T-helper 17 cell (primary cell): ENCODE data around the gene AK4. TPM values are rescaled to one million over a fixed set of nuclear protein-coding genes. Genes with fewer than 3 reads are reported as not detected.

ENCODE experiments used
- ATAC-seq: fragments of 150-1000 bp; cut with Tn5 transposase; 2 replicates; pipeline ENCODE4 v1.10.0; 2021; ENCODE audit warnings: mild to moderate bottlenecking, moderate library complexity
- DNase-seq, 3 donors: peaks; one replicate each; pipeline versions ENCODE4 v3.0.0 to v3.0.0-alpha.2; 2020 to 2021
- H3K9me3 ChIP-seq: one replicate; pipeline ENCODE4 v1.7.0; 2013; ENCODE audit warnings: low read length, mild to moderate bottlenecking; ENCODE audit not compliant: control insufficient read depth, poor library complexity, severe bottlenecking
- H3K27ac Mint-ChIP-seq: one replicate; pipeline ENCODE4 v1.8.0; 2022; ENCODE audit warnings: mild to moderate bottlenecking, moderate library complexity, mixed read lengths
- H3K27me3 Mint-ChIP-seq: one replicate; pipeline ENCODE4 v1.8.0; 2022; ENCODE audit warnings: mixed read lengths
- H3K36me3 Mint-ChIP-seq: one replicate; pipeline ENCODE4 v1.8.0; 2022; ENCODE audit warnings: low read depth, mixed read lengths
- H3K4me1 Mint-ChIP-seq: one replicate; pipeline ENCODE4 v1.8.0; 2022; ENCODE audit warnings: mild to moderate bottlenecking, mixed read lengths
- H3K4me3 Mint-ChIP-seq: one replicate; pipeline ENCODE4 v1.8.0; 2022; ENCODE audit warnings: mild to moderate bottlenecking, moderate library complexity, mixed read lengths
- total RNA-seq, 4 donors: library from RNA in 2 of 4; stranded (reverse) in 2 of 4; gene quantifications; one replicate each; pipeline ENCODE4 v1.2.3 and lab custom pipeline; 2022 to 2026

Gene AK4
- total RNA-seq, 2 donors from 2014 or later: 0.05 to 0.07 TPM

DNA sequence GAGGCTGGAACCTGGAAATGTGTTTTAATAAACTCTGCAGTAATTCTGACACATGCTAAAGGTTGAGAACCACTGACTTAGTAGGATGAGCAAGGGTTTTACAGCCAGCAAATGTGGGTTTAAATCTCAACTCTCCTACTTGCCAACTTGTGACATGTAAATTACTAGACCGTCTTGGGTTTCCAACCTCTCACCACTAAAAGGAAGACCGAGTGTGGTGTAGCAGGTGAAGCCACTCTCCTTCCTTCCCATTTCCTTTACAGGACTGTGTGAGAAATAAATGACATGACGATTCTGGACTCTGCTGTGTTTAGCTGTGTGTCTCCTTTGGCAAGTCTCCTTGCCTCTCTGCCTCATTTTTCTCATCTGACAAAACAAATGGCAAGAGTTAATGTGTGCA is 111.8 kb downstream of the AK4 start:
- H3K36me3 Mint-ChIP-seq: peaks cover 2% of the 10 kb centered on the region
- ATAC-seq (no peak), DNase-seq (no peak)
- H3K9me3 ChIP-seq: no peaks in the 10 kb centered on the region
- H3K4me1 Mint-ChIP-seq: peaks cover 13% of the 10 kb centered on the region
- no peak overlapping the region for H3K4me3 Mint-ChIP-seq
- no peak overlapping the region for H3K27ac Mint-ChIP-seq
- H3K27me3 Mint-ChIP-seq: peaks cover 14% of the 10 kb centered on the region

DNA sequence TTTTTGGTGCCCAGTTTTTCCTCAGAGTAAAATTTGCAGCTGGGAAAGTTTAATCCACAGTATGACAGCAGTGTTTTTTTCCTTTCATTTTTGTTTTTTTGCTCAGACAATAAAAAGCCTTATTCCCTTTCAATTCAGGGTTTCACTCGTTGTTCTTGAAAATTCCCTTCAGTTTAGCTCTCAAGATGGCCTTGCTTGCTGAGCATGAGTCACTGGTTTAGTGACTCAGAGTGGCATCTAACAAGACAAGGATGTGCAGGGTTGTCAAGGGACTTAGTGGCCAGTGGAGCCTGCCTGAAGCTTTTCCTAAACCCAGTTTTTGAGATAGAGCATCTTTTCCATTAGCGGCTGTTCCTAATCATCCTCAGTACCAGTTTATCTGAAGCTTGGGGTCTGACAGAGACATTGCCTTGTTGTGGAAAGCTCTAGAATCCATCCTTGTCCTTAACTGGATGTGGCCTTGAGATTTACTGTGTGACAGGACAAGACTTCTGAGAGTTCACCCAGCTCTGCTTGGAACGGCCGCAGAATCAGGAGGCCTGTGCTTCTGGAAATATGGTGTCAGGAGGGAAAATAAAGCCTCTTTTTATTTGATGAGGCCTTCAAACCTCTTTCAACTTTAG is 113.0 kb downstream of the AK4 start:
- Mint-ChIP-seq H3K36me3 (no peaks in the 10 kb centered on the region), H3K4me1 (peaks cover 3% of the 10 kb centered on the region), H3K4me3 (no peak overlapping the region), H3K27me3 (peaks cover 11% of the 10 kb centered on the region), H3K27ac (no peak overlapping the region)
- H3K9me3 ChIP-seq: no peaks in the 10 kb centered on the region
- ATAC-seq: no peak
- DNase-seq: no peak

DNA sequence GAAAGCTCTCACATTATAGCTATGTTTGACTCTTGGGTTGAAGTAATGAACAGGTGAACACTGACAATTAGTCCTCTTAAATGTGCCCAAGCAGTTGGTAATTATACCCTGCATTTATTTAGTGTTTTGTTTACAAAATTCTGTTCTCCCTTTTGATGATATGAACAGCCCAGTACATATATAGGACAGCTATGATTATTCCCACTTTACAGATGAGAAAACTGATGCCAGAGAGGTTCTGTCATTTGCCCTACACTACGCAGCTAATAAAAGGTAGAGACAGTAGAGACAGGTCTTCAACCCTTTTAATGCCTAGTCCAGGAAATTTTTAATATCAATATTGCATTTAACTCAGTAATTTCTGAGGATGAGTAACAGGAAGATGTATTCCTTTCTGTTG is 115.3 kb downstream of the AK4 start:
- Mint-ChIP-seq H3K27ac (no peak overlapping the region), H3K27me3 (peaks cover 31% of the 10 kb centered on the region), H3K4me1 (peaks cover 9% of the 10 kb centered on the region), H3K4me3 (no peak overlapping the region), H3K36me3 (no peaks in the 10 kb centered on the region)
- ATAC-seq (no peak), DNase-seq (no peak)
- no peaks in the 10 kb centered on the region for H3K9me3 ChIP-seq

DNA sequence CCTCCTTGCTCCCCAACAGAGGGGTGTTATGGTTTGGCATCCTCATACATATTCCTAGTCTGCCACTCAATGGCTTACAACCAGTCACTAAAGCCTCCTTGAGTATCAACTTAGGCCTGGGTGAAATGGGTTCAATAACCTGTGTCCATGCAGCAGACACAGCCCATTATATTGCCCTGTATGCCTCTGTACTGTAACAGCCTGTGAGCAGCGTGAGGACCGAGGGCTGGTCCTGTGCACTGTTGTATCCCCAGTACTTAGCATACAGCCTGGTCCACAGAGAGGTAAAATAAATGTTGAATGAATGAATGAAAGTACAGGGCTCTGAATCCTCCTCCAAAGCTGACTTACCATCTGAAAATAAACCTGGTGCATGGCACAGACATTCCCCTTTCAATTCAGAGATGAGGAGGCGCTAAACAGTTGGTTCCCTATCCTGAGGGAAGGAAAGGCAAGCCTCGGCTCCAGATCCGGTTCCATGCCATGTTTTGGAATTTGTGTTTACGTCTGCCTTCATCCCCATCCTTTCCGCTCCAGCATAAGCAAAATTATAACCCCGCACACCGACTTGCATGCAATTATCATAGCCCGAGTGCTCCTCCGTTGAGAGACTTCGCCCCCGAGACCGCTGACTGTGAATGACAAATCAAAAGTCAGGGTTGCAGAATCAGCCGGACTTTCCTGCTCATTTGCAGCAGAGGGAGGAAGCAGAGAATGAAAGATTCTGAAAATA is 116.4 kb downstream of the AK4 start:
- no peak for ATAC-seq
- Mint-ChIP-seq H3K4me3 (peak overlapping the region; percentile 52), H3K27me3 (peaks cover 31% of the 10 kb centered on the region), H3K4me1 (peaks cover 9% of the 10 kb centered on the region), H3K36me3 (no peaks in the 10 kb centered on the region), H3K27ac (no peak overlapping the region)
- H3K9me3 ChIP-seq: no peaks in the 10 kb centered on the region
- no peak for DNase-seq

DNA sequence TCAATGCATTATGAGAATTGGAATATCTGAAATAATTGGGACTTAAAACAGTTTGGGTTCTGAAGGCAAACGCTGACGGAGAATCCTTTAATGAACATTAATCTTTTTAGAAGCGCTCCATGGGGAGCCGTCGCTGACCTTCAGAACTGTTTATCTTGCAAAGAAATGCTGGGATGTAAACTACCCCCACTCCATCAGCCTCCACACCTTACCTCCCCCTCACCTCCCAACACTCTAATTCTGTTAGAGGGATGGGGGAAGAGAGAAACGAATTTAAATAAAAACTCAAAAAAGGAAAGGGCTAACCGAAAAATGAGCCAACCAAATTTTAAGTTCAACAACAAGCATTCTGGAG is 117.3 kb downstream of the AK4 start:
- Mint-ChIP-seq H3K27me3 (peaks cover 37% of the 10 kb centered on the region), H3K27ac (peak overlapping the region; percentile 92), H3K4me3 (peak overlapping the region; percentile 77), H3K4me1 (peaks cover 9% of the 10 kb centered on the region), H3K36me3 (no peaks in the 10 kb centered on the region)
- ATAC-seq (no peak), DNase-seq (no peak)
- H3K9me3 ChIP-seq: no peaks in the 10 kb centered on the region

DNA sequence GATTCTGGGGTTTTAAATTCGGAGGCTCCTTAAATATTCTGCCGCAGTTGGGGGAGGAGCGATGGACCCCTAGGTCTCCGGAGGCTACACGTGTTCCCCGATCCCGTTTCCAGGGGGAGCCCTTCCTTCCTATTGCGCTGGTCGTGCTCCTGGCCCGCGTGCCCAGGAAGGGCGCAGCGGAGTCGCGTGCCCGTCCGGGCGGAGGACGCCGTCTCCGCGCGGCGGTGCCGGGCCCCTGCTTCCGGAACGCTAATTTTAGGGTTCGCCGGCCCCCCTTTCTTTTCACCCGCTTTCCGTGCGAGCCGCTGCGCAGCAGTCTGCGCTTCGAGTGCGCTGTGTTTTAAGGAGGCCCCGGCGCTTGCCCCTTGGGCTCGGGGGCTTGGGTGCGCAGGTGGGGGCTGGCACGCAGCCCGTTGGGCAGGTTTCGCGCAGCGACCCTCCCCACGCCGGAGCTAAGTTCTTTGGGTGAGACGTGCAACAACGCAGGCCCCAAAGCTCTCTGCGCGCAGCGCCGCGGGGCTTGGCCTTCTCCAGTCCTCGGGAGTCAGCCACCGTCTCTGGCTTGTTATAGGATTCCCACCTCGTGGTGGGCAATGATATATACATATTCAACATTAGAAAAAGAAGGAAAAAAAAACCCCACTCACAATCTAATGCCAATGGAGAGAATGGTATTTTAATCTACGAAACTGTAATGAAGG is 117.8 kb downstream of the AK4 start:
- peak in 1 of 3 donors; percentile 13 for DNase-seq
- peak overlapping the region; percentile 92 for H3K27ac Mint-ChIP-seq
- peak overlapping the region; percentile 77 for H3K4me3 Mint-ChIP-seq
- H3K4me1 Mint-ChIP-seq: peaks cover 9% of the 10 kb centered on the region
- H3K27me3 Mint-ChIP-seq: peaks cover 37% of the 10 kb centered on the region
- H3K9me3 ChIP-seq: no peaks in the 10 kb centered on the region
- no peaks in the 10 kb centered on the region for H3K36me3 Mint-ChIP-seq
- ATAC-seq: peak; percentile 81

DNA sequence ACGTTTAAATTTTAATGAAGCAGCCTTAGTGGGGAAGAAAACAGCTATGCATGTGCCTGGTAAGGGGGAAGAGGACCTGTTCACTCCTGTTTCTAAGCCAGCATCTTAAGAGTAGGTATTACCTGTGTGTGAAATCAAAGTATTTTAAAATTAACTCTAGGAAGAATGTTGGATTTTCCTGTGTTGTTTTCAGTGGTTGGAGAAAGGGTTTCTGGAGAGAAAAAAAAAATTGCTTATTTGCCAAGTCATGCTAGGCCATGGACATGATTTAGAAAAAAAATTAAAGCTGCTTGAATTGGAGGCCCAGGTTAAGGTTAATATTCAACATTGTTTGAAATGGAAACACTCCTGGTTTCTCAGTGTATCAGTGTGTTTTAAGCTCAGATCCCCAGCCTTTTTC is 118.5 kb downstream of the AK4 start:
- peaks cover 9% of the 10 kb centered on the region for H3K4me1 Mint-ChIP-seq
- peak overlapping the region; percentile 77 for H3K4me3 Mint-ChIP-seq
- H3K27ac Mint-ChIP-seq: peak overlapping the region; percentile 92
- no peak for DNase-seq
- H3K36me3 Mint-ChIP-seq: no peaks in the 10 kb centered on the region
- no peak for ATAC-seq
- H3K9me3 ChIP-seq: no peaks in the 10 kb centered on the region
- peaks cover 37% of the 10 kb centered on the region for H3K27me3 Mint-ChIP-seq

DNA sequence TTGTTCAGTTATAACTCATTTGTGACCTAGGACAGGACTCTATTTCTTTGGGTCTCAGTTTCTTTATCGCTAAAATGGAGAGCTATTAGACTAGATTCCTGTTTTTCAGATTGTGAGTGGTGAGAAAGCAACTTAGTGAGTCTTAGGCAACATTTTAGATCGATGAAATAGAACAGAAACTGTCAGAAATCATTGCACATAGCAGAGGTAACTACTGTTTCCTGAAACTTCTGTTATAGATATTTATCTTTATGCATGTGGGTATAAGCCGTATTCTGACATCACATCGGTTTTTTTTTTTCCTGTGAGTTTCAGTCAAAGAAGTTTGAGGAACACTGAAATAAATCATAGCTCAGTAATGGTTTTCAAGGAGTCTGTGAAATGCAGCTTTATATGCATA is 119.3 kb downstream of the AK4 start:
- Mint-ChIP-seq H3K27me3 (peaks cover 37% of the 10 kb centered on the region), H3K27ac (no peak overlapping the region), H3K4me3 (no peak overlapping the region), H3K4me1 (peaks cover 9% of the 10 kb centered on the region), H3K36me3 (no peaks in the 10 kb centered on the region)
- DNase-seq (no peak), ATAC-seq (no peak)
- no peaks in the 10 kb centered on the region for H3K9me3 ChIP-seq

DNA sequence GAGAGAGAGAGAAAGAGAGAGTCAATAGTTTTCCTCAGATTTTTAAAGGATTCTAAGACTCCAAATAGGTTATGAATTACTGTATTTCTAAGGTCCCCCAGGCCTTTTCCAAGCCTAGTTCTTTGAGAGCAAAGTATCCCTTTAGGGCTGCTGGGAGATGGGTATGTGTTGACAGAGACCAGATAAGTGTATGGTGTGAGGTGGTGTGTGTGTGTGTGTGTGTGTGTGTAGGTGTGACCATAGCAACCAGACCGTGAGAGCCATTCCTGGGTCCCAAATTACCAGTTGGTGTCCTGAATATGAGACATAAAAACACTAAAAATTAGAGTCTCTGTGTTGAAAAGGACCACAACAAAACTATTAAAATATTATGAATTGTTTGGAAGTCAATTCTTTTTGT is 119.7 kb downstream of the AK4 start:
- Mint-ChIP-seq H3K36me3 (no peaks in the 10 kb centered on the region), H3K27me3 (peaks cover 37% of the 10 kb centered on the region), H3K4me3 (no peak overlapping the region), H3K27ac (no peak overlapping the region), H3K4me1 (peaks cover 9% of the 10 kb centered on the region)
- H3K9me3 ChIP-seq: no peaks in the 10 kb centered on the region
- ATAC-seq (no peak), DNase-seq (no peak)

DNA sequence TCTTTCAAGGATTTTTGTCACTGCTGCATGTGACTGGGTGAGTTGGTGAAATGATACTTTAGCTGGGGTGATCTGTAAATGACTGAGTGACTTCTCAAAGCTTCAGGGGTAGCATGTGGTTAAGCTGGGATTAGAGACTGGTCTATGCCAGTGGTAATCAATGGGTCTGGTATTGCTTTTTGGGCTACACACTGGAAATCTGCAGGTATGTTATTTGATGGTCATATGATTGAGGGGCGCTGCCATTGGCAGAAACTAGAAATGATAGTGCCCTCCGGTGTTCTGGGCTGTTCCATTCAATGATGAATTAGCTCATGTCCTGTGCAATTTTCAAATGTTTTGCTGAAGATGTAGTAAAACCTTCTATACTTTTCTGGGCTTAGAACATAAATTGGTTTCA is 121.6 kb downstream of the AK4 start:
- ATAC-seq (no peak), DNase-seq (no peak)
- Mint-ChIP-seq H3K36me3 (no peaks in the 10 kb centered on the region), H3K4me1 (peaks cover 9% of the 10 kb centered on the region), H3K27ac (peak overlapping the region; percentile 14), H3K4me3 (no peak overlapping the region), H3K27me3 (peaks cover 29% of the 10 kb centered on the region)
- no peaks in the 10 kb centered on the region for H3K9me3 ChIP-seq

DNA sequence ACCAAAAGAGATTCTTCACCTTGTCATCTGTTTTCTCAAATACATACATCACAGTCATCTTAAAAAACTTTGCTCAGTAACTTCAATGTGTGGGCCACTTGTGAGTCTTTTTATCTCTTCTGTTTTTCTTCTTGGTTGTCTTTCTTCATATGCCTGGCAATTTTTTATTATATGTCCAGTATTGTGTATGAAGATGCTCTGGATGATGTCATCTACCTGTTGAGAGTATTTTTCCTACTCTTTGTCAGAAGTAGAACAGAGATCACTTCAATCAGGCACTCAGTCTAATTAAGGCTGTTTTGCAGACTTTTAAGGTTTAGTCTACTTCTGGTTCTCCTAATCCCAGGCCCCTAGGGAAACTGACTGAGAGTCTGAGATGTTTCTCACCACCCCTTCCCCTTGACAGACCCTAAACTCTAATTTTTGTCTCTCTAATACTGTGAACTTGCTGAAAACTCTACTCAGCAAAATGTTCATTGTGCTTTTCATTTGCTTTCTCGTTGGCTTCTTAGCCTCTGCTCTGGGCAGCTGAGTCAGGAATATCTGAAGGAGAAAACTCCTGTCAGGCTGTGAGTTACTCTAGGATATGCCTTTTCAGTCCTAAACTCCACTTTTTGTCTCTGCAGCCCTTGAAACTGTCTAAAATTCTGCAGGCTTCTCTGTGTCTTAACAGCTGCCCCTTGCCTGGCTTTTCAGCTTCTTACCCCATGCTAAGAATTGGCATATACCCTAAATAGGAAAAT is 128.4 kb downstream of the AK4 start:
- no peak overlapping the region for H3K27ac Mint-ChIP-seq
- H3K36me3 Mint-ChIP-seq: peaks cover 3% of the 10 kb centered on the region
- peaks cover 31% of the 10 kb centered on the region for H3K27me3 Mint-ChIP-seq
- no peak overlapping the region for H3K4me3 Mint-ChIP-seq
- ATAC-seq (no peak), DNase-seq (no peak)
- no peaks in the 10 kb centered on the region for H3K9me3 ChIP-seq
- H3K4me1 Mint-ChIP-seq: peaks cover 4% of the 10 kb centered on the region

DNA sequence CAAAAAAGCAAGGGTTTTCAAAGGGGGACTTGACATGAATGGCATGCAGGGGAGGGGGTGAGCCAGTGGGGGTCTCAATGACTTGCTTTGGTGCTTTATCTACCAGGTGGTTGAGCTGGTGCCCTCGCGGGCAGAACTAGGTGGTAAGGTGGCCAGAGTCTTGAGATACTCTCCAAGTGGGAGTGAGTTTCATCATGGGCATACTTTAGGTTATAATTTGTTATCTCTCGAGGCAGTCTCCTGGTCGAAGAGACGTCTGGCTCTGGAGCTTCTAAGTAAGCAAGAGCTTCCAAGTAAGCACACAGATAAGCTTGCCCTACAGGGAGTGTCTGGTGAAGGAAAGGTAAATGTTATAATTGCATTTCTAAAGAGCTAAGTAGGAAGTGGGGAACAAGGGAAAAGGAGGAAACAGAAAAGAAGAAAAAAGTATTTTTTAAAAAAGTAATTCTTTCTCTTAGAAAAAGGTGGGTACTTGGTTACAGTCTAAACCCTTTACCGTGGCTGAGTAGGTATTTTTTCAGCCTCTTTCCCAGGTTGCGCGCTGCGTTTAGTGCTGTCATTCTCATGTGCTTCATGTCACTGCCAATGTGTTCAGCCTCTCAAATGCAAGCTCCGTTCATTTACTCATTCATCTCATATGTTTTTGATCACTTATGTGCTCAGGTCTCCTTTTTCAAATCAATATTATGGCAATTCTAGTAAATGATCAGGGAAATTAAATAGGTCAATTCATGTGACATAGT is 129.8 kb downstream of the AK4 start:
- Mint-ChIP-seq H3K27ac (no peak overlapping the region), H3K27me3 (peaks cover 31% of the 10 kb centered on the region), H3K4me1 (peaks cover 4% of the 10 kb centered on the region), H3K4me3 (no peak overlapping the region), H3K36me3 (peaks cover 3% of the 10 kb centered on the region)
- DNase-seq (no peak), ATAC-seq (no peak)
- H3K9me3 ChIP-seq: no peaks in the 10 kb centered on the region
